D721Med (cell line): ENCODE measurements around the gene PIGN.

Experiments
- DNase-seq: peaks from one replicate; pipeline ENCODE4 v3.0.0; 2011; ENCODE audit warnings: low spot score; ENCODE audit not compliant: insufficient read length
- FAIRE-seq: peaks from 2 replicates; lab custom pipeline; 2011; peaks lifted over from hg19 to GRCh38; lab: Jason Lieb, UNC
- CTCF ChIP-seq: IDR thresholded peaks from 2 replicates; pipeline ENCODE4 v1.5.1; 2012; ENCODE audit warnings: mild to moderate bottlenecking, control low read depth; ENCODE audit not compliant: insufficient read depth; ENCODE audit errors: missing control alignments

PIGN gene

GRCh38 chr18:61995618-61996017, 191.2 kb downstream of the PIGN start:
- no peak for DNase-seq
- no peak for FAIRE-seq
- TF ChIP-seq CTCF: no peak

GRCh38 chr18:61993831-61994230, 193.0 kb downstream of the PIGN start:
- FAIRE-seq (no peak), DNase-seq (no peak)
- TF ChIP-seq CTCF: no peak

- no peak for DNase-seq
- no peak for FAIRE-seq
- no peak for TF ChIP-seq CTCF
These were observed 193.9 kb downstream of the PIGN start for GRCh38 chr18:61992923-61993322.

GRCh38 chr18:61992285-61992684, 194.6 kb downstream of the PIGN start:
- TF ChIP-seq CTCF: no peak
- DNase-seq (no peak), FAIRE-seq (peak; percentile 87)

- TF ChIP-seq CTCF: no peak
- no peak for FAIRE-seq
- no peak for DNase-seq
These were observed 195.0 kb downstream of the PIGN start for GRCh38 chr18:61991836-61992235.

- no peak for DNase-seq
- TF ChIP-seq CTCF: no peak
- FAIRE-seq: peak; percentile 77
These were observed 195.7 kb downstream of the PIGN start for GRCh38 chr18:61991201-61991600.
